Suprapubic skin (tissue), 4 donors: Measurements from ENCODE around the gene METTL4. TPM values are rescaled to one million over a fixed set of nuclear protein-coding genes. Genes with fewer than 3 reads are reported as not detected.
"Not testable (repeated sequence)": the region's sequence is repeated elsewhere in the genome, so short reads cannot be mapped to it uniquely, and the experiment has no call there.

Experiments used
- DNase-seq, 2 donors: peaks; one replicate each; pipeline ENCODE4 v3.0.0-alpha.2; 2019; ENCODE audit warnings: low spot score in 2 of 2
- H3K27ac ChIP-seq: fragments of 200-600 bp; sonication (generic); one replicate; pipeline ENCODE4 v1.5.1; 2019
- H3K27me3 ChIP-seq: fragments of 200-600 bp; sonication (generic); one replicate; pipeline ENCODE4 v1.5.1; 2019
- H3K36me3 ChIP-seq: fragments of 200-600 bp; sonication (generic); one replicate; pipeline ENCODE4 v1.5.1; 2019
- H3K4me1 ChIP-seq: fragments of 200-600 bp; sonication (generic); one replicate; pipeline ENCODE4 v1.5.1; 2019
- H3K4me3 ChIP-seq: fragments of 200-600 bp; sonication (generic); one replicate; pipeline ENCODE4 v1.5.1; 2019; ENCODE audit warnings: mild to moderate bottlenecking
- H3K9me3 ChIP-seq: fragments of 200-600 bp; sonication (generic); one replicate; pipeline ENCODE4 v1.5.1; 2019
- EP300 ChIP-seq: sonication (generic); formaldehyde crosslinking; IDR thresholded peaks from one replicate; pipeline ENCODE4 v1.6.1; 2017; ENCODE audit warnings: antibody characterized with exemption
- POLR2A ChIP-seq, 2 donors: fragments of 450-650 bp; IDR thresholded peaks; one replicate each; pipeline ENCODE4 v1.6.1; 2017; ENCODE audit warnings: antibody characterized with exemption in 2 of 2, mild to moderate bottlenecking in 2 of 2, moderate library complexity in 2 of 2
- POLR2AphosphoS5 ChIP-seq, 3 donors: sonication (generic); formaldehyde crosslinking; IDR thresholded peaks; one replicate each; pipeline ENCODE4 v1.6.1; 2017; ENCODE audit warnings: antibody characterized with exemption in 3 of 3
- WGBS: methylation state at CpG from one replicate; pipeline ENCODE4 v1.1.5; 2018; 5-methylcytosine and 5-hydroxymethylcytosine counted together
- total RNA-seq, 4 donors: library from RNA; depleted of rRNA; stranded (reverse); fragments of >200 nt; gene quantifications; one replicate each; pipeline ENCODE4 v1.1.0, GENCODE V29; 2016
- TF ChIP-seq, protein P1 (sequence below), 2 donors: fragments of 200-600 bp in 1 of 2; fragments of 450-650 bp in 1 of 2; sonication (generic) in 1 of 2; IDR thresholded peaks; one replicate each; pipeline ENCODE4 v1.5.1; 2016 to 2019; ENCODE audit warnings: antibody characterized with exemption in 2 of 2, mild to moderate bottlenecking in 1 of 2, moderate library complexity in 1 of 2

The METTL4 gene
- total RNA-seq, 4 donors from 2014 or later, result 3.3 to 10.5 (median 4.9) TPM

DNA sequence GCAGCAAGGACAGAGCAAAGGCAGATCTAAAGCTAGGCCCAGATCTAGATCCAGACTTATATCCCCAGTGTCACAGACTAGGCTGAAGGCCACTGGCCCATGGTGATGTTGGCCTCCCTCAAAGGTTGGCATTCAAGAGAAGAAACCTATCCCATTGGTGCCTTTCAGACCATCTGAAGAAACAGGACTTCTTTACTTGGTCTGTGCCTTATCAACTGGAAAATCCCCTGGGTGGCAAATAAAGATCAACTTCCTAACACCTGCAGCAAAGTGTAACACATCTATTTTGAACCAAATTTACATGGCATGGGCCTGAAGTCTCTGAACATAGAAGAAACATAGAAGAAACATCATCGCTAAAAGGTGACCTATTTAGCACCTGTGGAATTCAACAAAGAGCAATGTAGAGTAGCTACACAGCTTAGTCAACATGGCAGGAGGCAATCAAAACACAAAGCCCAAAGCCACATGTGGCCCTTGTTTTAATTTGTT, 35.8 kb downstream of the METTL4 start:
- no peaks in the 10 kb centered on the region for H3K4me1 ChIP-seq
- H3K27ac ChIP-seq, result no peak overlapping the region
- no peaks in the 10 kb centered on the region for H3K27me3 ChIP-seq
- WGBS, result 95% methylated on average over 1 of the region's 1 CpG
- no peaks in the 10 kb centered on the region for H3K9me3 ChIP-seq
- no peak for TF ChIP-seq POLR2A (IDR thresholded peaks at IDR 0.05)
- TF ChIP-seq POLR2AphosphoS5 (IDR thresholded peaks at IDR 0.05), result no peak
- no peak for DNase-seq
- peaks cover 10% of the 10 kb centered on the region for H3K36me3 ChIP-seq
- H3K4me3 ChIP-seq, result no peak overlapping the region

DNA sequence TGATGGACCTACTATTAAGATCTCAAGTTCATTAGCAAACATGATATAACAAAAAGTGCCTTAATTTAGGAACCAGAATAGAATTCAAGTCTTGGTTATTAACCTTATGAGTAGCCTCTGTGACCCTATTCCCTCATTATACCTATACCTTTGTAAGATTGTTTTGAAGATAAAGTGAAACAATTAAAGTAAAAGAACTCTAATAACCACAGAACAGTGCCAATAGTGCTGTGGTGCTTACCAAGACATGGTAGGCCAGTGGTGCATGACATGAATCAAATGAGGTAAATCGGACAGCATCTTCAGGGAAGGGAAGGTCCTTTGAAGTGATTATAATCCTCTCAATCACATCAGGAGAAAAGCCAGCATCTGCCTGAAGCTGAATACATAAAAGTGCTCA, 36.4 kb downstream of the METTL4 start:
- H3K36me3 ChIP-seq, result peaks cover 10% of the 10 kb centered on the region
- DNase-seq, result no peak
- TF ChIP-seq EP300, result no peak
- TF ChIP-seq POLR2A (IDR thresholded peaks at IDR 0.05), result no peak
- TF ChIP-seq, protein P1, sequence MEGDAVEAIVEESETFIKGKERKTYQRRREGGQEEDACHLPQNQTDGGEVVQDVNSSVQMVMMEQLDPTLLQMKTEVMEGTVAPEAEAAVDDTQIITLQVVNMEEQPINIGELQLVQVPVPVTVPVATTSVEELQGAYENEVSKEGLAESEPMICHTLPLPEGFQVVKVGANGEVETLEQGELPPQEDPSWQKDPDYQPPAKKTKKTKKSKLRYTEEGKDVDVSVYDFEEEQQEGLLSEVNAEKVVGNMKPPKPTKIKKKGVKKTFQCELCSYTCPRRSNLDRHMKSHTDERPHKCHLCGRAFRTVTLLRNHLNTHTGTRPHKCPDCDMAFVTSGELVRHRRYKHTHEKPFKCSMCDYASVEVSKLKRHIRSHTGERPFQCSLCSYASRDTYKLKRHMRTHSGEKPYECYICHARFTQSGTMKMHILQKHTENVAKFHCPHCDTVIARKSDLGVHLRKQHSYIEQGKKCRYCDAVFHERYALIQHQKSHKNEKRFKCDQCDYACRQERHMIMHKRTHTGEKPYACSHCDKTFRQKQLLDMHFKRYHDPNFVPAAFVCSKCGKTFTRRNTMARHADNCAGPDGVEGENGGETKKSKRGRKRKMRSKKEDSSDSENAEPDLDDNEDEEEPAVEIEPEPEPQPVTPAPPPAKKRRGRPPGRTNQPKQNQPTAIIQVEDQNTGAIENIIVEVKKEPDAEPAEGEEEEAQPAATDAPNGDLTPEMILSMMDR (IDR thresholded peaks at IDR 0.05), result no peak
- TF ChIP-seq POLR2AphosphoS5 (IDR thresholded peaks at IDR 0.05), result no peak
- H3K9me3 ChIP-seq, result no peaks in the 10 kb centered on the region
- no peaks in the 10 kb centered on the region for H3K27me3 ChIP-seq
- H3K4me1 ChIP-seq, result no peaks in the 10 kb centered on the region
- no peak overlapping the region for H3K27ac ChIP-seq
- no peak overlapping the region for H3K4me3 ChIP-seq
- WGBS, result 91% methylated on average over 1 of the region's 1 CpG

DNA sequence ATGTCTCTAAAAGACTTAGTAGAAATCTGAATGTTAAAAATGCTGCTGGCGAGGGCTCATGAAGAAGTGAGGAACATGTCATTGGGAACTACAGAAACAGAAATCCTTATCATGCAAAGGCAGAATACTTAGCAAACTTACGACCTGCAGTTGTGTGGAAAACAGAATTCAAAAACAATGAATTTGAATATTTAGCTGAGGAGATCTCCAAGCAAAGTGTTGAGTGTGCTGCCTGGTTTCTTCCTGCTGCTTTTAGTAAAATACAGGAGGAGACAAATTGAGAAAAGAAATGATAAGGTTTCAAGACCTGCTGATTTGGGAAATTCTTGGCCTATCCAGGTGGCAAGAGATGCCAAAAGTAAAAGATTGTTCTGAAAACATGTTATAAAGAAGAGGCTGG, 38.5 kb downstream of the METTL4 start:
- no peak for DNase-seq
- 94% methylated on average over 2 of the region's 2 CpGs for WGBS
- Histone ChIP-seq H3K27me3 (no peaks in the 10 kb centered on the region), H3K4me3 (no peak overlapping the region), H3K27ac (no peak overlapping the region), H3K4me1 (no peaks in the 10 kb centered on the region), H3K9me3 (no peaks in the 10 kb centered on the region), H3K36me3 (peaks cover 5% of the 10 kb centered on the region)
- TF ChIP-seq, protein P1 (IDR thresholded peaks at IDR 0.05), result no peak
- TF ChIP-seq EP300 (no peak), POLR2AphosphoS5 (IDR thresholded peaks at IDR 0.05) (no peak), POLR2A (IDR thresholded peaks at IDR 0.05) (no peak)

DNA sequence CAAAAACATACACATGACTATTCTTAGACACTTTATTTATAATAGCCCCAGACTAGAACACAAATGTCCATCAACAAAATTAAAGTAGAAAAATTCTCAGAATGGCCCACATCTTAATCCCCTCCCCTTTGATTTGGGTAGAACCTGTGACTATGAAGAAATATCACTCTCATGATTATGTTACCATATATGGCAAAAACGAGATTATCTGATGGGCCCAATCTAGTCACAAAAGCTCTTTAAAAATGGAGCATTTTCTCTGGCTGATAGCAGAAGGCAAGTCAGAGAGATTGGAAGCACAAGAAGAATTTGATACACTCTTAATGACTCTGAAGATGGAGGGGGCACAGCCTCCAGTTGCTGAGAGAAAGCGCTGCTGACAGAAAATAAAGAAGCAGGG, 39.6 kb downstream of the METTL4 start:
- DNase-seq, result no peak
- WGBS, result 92% methylated on average over 2 of the region's 2 CpGs

DNA sequence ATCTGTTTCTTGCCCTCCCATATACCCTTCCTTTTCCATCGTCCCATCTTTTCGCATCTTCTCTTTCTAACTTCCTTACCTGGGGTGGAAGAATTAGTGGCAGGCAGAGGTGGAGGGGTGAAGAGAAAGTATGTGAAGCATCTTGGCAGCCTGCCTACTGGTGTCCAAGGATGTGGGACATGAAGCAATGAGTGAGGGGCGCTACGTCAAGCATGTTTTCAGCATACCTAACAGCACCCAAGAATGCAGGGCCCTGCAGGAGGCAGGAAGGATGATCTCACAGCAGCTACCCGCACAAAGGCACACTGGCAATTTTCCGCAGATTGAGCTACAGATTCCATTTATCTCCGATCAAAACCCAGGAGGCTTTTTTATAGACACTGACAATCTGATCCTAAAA, 42.2 kb downstream of the METTL4 start:
- H3K27ac ChIP-seq, result no peak overlapping the region
- H3K4me3 ChIP-seq, result no peak overlapping the region
- DNase-seq, result no peak
- H3K27me3 ChIP-seq, result no peaks in the 10 kb centered on the region
- H3K9me3 ChIP-seq, result no peaks in the 10 kb centered on the region
- no peaks in the 10 kb centered on the region for H3K4me1 ChIP-seq
- H3K36me3 ChIP-seq, result no peaks in the 10 kb centered on the region
- 75% methylated on average over 7 of the region's 7 CpGs for WGBS
- no peak for TF ChIP-seq POLR2A (IDR thresholded peaks at IDR 0.05)
- TF ChIP-seq, protein P1 (IDR thresholded peaks at IDR 0.05), result no peak
- TF ChIP-seq EP300, result no peak
- no peak for TF ChIP-seq POLR2AphosphoS5 (IDR thresholded peaks at IDR 0.05)

More for the DNA sequence above, 39.6 kb downstream of the METTL4 start:
- Histone ChIP-seq H3K27me3 (no peaks in the 10 kb centered on the region), H3K4me1 (no peaks in the 10 kb centered on the region), H3K27ac (no peak overlapping the region), H3K9me3 (no peaks in the 10 kb centered on the region), H3K36me3 (peaks cover 5% of the 10 kb centered on the region), H3K4me3 (no peak overlapping the region)
- TF ChIP-seq POLR2A (IDR thresholded peaks at IDR 0.05) (no peak), EP300 (no peak), POLR2AphosphoS5 (IDR thresholded peaks at IDR 0.05) (no peak)
- TF ChIP-seq, protein P1 (IDR thresholded peaks at IDR 0.05), result no peak

DNA sequence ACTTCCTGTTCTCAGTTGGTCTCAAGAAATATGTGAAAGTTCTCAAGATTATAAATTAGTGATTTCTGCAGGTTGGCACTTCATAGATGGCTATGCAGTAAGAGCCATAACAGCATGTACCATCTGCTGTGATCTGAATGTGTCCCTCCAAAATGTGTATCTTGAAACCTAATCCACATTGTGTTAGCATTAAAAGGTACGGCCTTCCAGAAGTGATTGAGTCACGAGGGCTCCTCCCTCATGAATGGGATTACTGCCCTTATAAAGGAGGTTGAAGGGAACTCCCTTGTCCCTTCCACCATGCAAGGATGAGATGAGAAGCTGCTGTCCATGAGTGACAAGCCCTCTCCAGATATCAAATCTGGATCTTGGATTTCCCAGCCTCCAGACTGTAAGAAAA, 45.0 kb downstream of the METTL4 start:
- no peak for TF ChIP-seq EP300
- TF ChIP-seq POLR2A (IDR thresholded peaks at IDR 0.05), result no peak
- TF ChIP-seq, protein P1 (IDR thresholded peaks at IDR 0.05), result no peak
- no peak for TF ChIP-seq POLR2AphosphoS5 (IDR thresholded peaks at IDR 0.05)
- Histone ChIP-seq H3K4me3 (no peak overlapping the region), H3K27me3 (no peaks in the 10 kb centered on the region), H3K36me3 (no peaks in the 10 kb centered on the region), H3K9me3 (no peaks in the 10 kb centered on the region), H3K4me1 (no peaks in the 10 kb centered on the region), H3K27ac (no peak overlapping the region)
- no peak for DNase-seq
- WGBS, result 83% methylated on average over 2 of the region's 2 CpGs

DNA sequence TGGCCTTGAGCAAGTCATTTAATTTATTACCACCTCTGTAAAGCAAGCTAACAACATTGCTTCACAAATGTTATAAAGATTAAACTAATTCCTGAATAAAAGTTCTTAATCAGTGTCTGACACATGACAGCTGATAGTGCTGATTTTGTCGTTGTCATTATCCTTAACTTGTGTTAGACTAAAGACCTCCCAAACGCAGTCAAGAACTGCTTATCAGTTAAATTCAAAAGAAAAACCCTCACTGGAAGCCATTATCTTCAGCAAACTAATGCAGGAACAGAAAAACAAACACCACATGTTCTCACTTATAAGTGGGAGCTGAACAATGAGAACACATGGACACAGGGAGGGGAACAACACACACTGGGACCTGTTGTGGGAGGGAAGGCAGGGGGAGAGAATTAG, 46.5 kb downstream of the METTL4 start:
- not testable (repeated sequence) for H3K9me3 ChIP-seq, DNase-seq, H3K36me3 ChIP-seq, H3K27me3 ChIP-seq, H3K4me3 ChIP-seq, H3K4me1 ChIP-seq, H3K27ac ChIP-seq
- WGBS, result 31% methylated on average over 2 of the region's 2 CpGs
